HUDEP-2 (cell line): ENCODE results near the gene KCNE2.

ENCODE experiments used
- DNase-seq, 76 experiments: peaks; one replicate each; lab custom pipeline; 2025; ENCODE audit not compliant: unreplicated experiment in 76 of 76; lab: John Stamatoyannopoulos, UW

The KCNE2 gene

GRCh38 chr21:34363733-34364132 lies at the start of gene KCNE2:
Gene KCNE2, plus strand, starts transcription at chr21:34364006. Its CDS starts 6,473 bp downstream, at chr21:34370479.
- DNase-seq: no peak

- DNase-seq: no peak
Measured at GRCh38 chr21:34319585-34319984, 44.2 kb upstream of the KCNE2 start.

GRCh38 chr21:34320011-34320410 lies 43.8 kb upstream of the KCNE2 start:
- DNase-seq: no peak

GRCh38 chr21:34330055-34330454 lies 33.8 kb upstream of the KCNE2 start:
- peak in 2 of 76 experiments; percentile 6 to 25 for DNase-seq

GRCh38 chr21:34331726-34332125 lies 32.1 kb upstream of the KCNE2 start:
- DNase-seq: no peak

GRCh38 chr21:34332347-34332746 lies 31.5 kb upstream of the KCNE2 start:
- DNase-seq: no peak

GRCh38 chr21:34333121-34333739 lies 30.6 kb upstream of the KCNE2 start:
- DNase-seq: no peak

GRCh38 chr21:34335316-34335715 lies 28.5 kb upstream of the KCNE2 start:
- no peak for DNase-seq

GRCh38 chr21:34336245-34336644 lies 27.6 kb upstream of the KCNE2 start:
- DNase-seq: no peak

- DNase-seq: no peak
Measured at GRCh38 chr21:34336756-34337391, 26.9 kb upstream of the KCNE2 start.

GRCh38 chr21:34337741-34338140 lies 26.1 kb upstream of the KCNE2 start:
- DNase-seq: no peak

GRCh38 chr21:34338226-34338625 lies 25.6 kb upstream of the KCNE2 start:
- DNase-seq: no peak

- no peak for DNase-seq
Measured at GRCh38 chr21:34340061-34340460, 23.7 kb upstream of the KCNE2 start.

- DNase-seq: no peak
Measured at GRCh38 chr21:34342476-34342875, 21.3 kb upstream of the KCNE2 start.

GRCh38 chr21:34343347-34343746 lies 20.5 kb upstream of the KCNE2 start:
- no peak for DNase-seq

GRCh38 chr21:34343838-34344381 lies 19.9 kb upstream of the KCNE2 start:
- DNase-seq: no peak

- DNase-seq: no peak
Measured at GRCh38 chr21:34344584-34344983, 19.2 kb upstream of the KCNE2 start.

- no peak for DNase-seq
Measured at GRCh38 chr21:34345091-34345871, 18.5 kb upstream of the KCNE2 start.

- no peak for DNase-seq
Measured at GRCh38 chr21:34345892-34346291, 17.9 kb upstream of the KCNE2 start.

GRCh38 chr21:34348890-34349519 lies 14.8 kb upstream of the KCNE2 start:
- DNase-seq: no peak

- peak in 40 of 76 experiments; percentile 4 to 66 (median 27) for DNase-seq
Measured at GRCh38 chr21:34351786-34352241, 12.0 kb upstream of the KCNE2 start.
